Adrenal gland (tissue), 12 donors: Measurements from ENCODE around the gene TRIM62. TPM values are rescaled to one million over a fixed set of nuclear protein-coding genes. Genes with fewer than 3 reads are reported as not detected.

Source experiments
- DNase-seq, 7 donors: peaks; one replicate each; pipeline ENCODE4 v3.0.0-alpha.2; 2019 to 2020
- H3K27ac ChIP-seq, 5 donors: fragments of 200-600 bp; sonication (generic) in 4 of 5; 1 replicate in 3 of 5; 2 replicates in 2 of 5; pipeline versions ENCODE4 v1.5.1 to v1.8.0; 2016 to 2020; ENCODE audit warnings: mild to moderate bottlenecking in 1 of 5
- H3K27me3 ChIP-seq: fragments of 200-600 bp; 2 replicates; pipeline ENCODE4 v1.8.0; 2021
- H3K36me3 ChIP-seq, 2 donors: fragments of 200-600 bp; replicated peaks in 1 of 2; 1 replicate in 1 of 2; 2 replicates in 1 of 2; pipeline versions ENCODE4 v1.5.1 to v1.8.0; 2018 to 2022
- H3K4me1 ChIP-seq, 2 donors: fragments of 200-600 bp; replicated peaks in 1 of 2; 1 replicate in 1 of 2; 2 replicates in 1 of 2; pipeline versions ENCODE4 v1.5.1 to v1.8.0; 2018 to 2021
- H3K4me3 ChIP-seq, 4 donors: fragments of 200-600 bp; sonication (generic) in 3 of 4; one replicate each; pipeline ENCODE4 v1.5.1; 2016 to 2018
- H3K9me3 ChIP-seq, 3 donors: fragments of 200-600 bp; sonication (generic) in 1 of 3; replicated peaks in 1 of 3; 1 replicate in 2 of 3; 2 replicates in 1 of 3; pipeline versions ENCODE4 v1.5.1 to v1.8.0; 2016 to 2021
- POLR2A ChIP-seq, 2 donors: fragments of 450-650 bp; IDR thresholded peaks; one replicate each; pipeline ENCODE4 v1.6.1; 2017; ENCODE audit warnings: antibody characterized with exemption in 2 of 2, mild to moderate bottlenecking in 2 of 2, moderate library complexity in 1 of 2
- WGBS, 4 donors: extraction: QIAGEN DNeasy Blood & Tissue Kit in 2 of 4; methylation state at CpG; one replicate each; pipeline versions ENCODE4 v1.1.5 to v1.1.7; 2013 to 2017; 5-methylcytosine and 5-hydroxymethylcytosine counted together
- intact Hi-C, 2 donors: fragments of 100-400 bp; cut with DNase I; formaldehyde crosslinking; loops; one replicate each; pipeline versions ENCODE4 v1.14.1 to v1.15.0; 2022 to 2023
- polyA plus RNA-seq, 3 donors: library from polyadenylated mRNA; stranded (reverse); fragments of 200-250 nt in 2 of 3; fragments of 350-450 nt in 1 of 3; fragmentation: Illumina TruSeq in 1 of 3; extraction: RNeasy Lipid Tissue Mini Kit (QIAGEN cat#74804) in 1 of 3; gene quantifications; one replicate each; pipeline ENCODE4 v1.2.3, GENCODE V29; 2013 to 2014
- total RNA-seq, 9 donors: library from RNA; depleted of rRNA in 4 of 9; stranded (reverse); fragments of >200 nt in 4 of 9; fragments of 120-200 nt in 1 of 9; fragmentation: NEBNext Ultra II Directional in 1 of 9; extraction: Animal tissue kit (Norgen Biotek cat#: 25700) in 1 of 9; gene quantifications; one replicate each; pipeline versions ENCODE4 v1.1.0 to v1.2.4, GENCODE V29; 2013 to 2023
- TF ChIP-seq, protein P1 (sequence below), 6 experiments: fragments of 450-650 bp in 4 of 6; fragments of 200-600 bp in 2 of 6; sonication (generic) in 1 of 6; IDR thresholded peaks; 1 replicate in 5 of 6; 2 replicates in 1 of 6; pipeline versions ENCODE4 v1.5.1 to v1.8.0; 2016 to 2021; ENCODE audit warnings: antibody characterized with exemption in 6 of 6, mild to moderate bottlenecking in 2 of 6, moderate library complexity in 1 of 6
- donor health status: healthy with polysubstance abuse.
- donor health status: Bipolar disorder and iron deficiency.
- donor health status: DM: yes; HTN: yes; CAD: no.
- donor health status: DM: no; HTN: no; CAD: no.
- donor health status: DM: no; HTN: no; CAD: no.
- donor health status: DM: yes; HTN: yes; CAD: no.

The TRIM62 gene
- total and polyA plus RNA-seq, 12 donors, result 3.7 to 19.5 (median 10.0) TPM

DNA sequence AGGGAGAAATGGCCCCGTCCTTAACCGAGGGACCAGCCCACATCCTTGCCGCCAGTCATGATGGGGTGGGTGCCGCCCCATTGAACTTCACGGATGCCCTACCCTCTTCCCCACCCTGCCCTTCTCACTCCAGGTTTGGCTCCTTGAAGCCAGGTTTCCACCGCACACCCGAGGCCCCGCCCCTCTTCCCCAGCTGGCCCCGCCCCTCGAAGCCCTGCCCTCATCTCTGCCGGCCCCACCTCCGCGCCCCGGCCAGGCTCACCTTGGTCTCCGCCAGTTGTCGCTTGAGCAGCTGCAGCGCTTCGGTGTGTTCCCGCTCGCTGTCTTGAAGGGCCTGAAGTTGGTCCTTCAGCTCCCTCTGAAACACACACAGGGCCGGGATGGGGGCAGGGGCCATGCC, 16.6 kb downstream of the TRIM62 start:
- H3K27me3 ChIP-seq, result no peaks in the 10 kb centered on the region
- peak in 2 of 7 donors; percentile 40 to 46 for DNase-seq
- no peak for TF ChIP-seq POLR2A (IDR thresholded peaks at IDR 0.05)
- TF ChIP-seq, protein P1, sequence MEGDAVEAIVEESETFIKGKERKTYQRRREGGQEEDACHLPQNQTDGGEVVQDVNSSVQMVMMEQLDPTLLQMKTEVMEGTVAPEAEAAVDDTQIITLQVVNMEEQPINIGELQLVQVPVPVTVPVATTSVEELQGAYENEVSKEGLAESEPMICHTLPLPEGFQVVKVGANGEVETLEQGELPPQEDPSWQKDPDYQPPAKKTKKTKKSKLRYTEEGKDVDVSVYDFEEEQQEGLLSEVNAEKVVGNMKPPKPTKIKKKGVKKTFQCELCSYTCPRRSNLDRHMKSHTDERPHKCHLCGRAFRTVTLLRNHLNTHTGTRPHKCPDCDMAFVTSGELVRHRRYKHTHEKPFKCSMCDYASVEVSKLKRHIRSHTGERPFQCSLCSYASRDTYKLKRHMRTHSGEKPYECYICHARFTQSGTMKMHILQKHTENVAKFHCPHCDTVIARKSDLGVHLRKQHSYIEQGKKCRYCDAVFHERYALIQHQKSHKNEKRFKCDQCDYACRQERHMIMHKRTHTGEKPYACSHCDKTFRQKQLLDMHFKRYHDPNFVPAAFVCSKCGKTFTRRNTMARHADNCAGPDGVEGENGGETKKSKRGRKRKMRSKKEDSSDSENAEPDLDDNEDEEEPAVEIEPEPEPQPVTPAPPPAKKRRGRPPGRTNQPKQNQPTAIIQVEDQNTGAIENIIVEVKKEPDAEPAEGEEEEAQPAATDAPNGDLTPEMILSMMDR (IDR thresholded peaks at IDR 0.05), result no peak
- no peak overlapping the region for H3K4me3 ChIP-seq
- H3K27ac ChIP-seq, result no peak overlapping the region
- H3K9me3 ChIP-seq, result no peaks in the 10 kb centered on the region
- 68 to 89% (median 86%) methylated on average over 15 to 21 of the region's 21 CpGs for WGBS, 4 donors
- H3K36me3 ChIP-seq, result no peaks in the 10 kb centered on the region
- H3K4me1 ChIP-seq, result peaks cover 0 to under 1% of the 10 kb centered on the region in 2 donors
- intact Hi-C loops, result no loop called here

DNA sequence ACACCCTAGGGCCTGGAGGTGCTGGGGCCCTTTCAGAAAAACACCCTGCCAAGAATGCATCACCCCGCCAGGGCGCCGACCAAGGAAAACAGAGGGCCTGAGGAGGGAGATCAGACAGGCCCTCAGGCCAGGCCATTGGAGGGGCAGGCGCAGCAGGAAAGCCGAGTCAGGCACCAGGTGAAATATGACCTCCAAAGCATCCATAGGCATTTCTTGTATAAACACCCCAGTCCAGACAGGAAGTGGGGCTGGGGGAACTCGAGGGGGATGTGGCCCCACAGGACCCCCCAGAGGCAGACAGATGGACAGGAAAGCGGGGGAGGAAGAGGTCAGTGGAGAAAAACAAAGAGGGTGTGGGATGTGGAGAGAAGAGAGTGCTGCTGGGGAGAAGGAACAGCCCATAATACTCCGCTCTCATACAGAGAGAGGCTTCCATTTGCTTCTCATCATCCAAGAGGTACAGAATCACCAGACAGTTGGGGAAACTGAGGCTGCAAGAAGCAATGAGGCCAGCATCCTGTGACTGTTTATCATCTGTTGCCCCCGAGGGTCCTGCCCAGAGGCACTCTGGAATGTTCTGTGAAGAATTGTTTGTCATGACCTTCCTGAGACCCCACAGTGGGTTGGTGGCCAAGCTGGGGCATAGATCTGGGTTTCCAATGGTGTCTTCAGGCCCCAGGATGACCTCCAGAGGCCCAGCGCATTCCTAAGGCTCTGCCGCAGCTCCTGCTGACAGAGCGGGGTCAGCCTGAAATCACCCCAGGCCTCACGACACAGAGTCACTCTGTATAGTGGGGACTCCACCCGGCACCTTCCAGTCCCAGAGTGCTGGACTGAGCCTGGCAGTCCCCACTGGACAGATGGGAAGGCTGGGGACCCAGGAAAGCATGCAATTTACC, 18.0 kb downstream of the TRIM62 start:
- H3K9me3 ChIP-seq, result no peaks in the 10 kb centered on the region
- H3K27ac ChIP-seq, result peak overlapping the region in 3 of 5 donors; percentile 15 to 65 (median 46)
- H3K36me3 ChIP-seq, result no peaks in the 10 kb centered on the region
- intact Hi-C loops, result no loop called here
- TF ChIP-seq, protein P1 (IDR thresholded peaks at IDR 0.05), result no peak
- TF ChIP-seq POLR2A (IDR thresholded peaks at IDR 0.05), result no peak
- 72 to 77% (median 77%) methylated on average over 10 to 14 of the region's 14 CpGs for WGBS, 4 donors
- H3K27me3 ChIP-seq, result no peaks in the 10 kb centered on the region
- H3K4me3 ChIP-seq, result no peak overlapping the region
- peak in 1 of 7 donors; percentile 29 for DNase-seq
- H3K4me1 ChIP-seq, result no peaks in the 10 kb centered on the region

DNA sequence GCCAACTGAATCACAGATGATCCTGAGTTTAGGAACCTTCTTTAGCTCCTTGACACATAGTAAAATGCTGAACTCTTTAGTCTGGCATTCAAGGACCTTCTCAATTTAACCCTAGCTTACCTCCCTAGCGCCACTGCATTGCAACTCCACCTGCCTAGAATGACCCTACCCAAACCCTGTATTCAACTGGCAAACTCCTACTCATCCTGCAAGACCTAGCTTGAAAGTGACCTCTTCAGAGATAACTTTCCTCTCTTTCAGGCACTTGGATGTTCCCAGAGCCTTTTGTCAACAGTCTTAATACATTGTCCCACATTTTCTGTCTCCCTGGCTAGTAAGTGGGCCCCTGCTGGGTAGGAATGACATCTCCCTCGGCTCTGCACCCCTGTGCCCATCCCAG, 19.7 kb downstream of the TRIM62 start:
- peaks cover 0 to 12% of the 10 kb centered on the region in 2 donors for H3K36me3 ChIP-seq
- no peak for DNase-seq
- no peaks in the 10 kb centered on the region for H3K27me3 ChIP-seq
- H3K27ac ChIP-seq, result no peak overlapping the region
- H3K4me3 ChIP-seq, result no peak overlapping the region
- H3K4me1 ChIP-seq, result no peaks in the 10 kb centered on the region
- intact Hi-C loops, result no loop called here
- 94 to 100% (median 95%) methylated on average over 2 of the region's 2 CpGs for WGBS, 4 donors
- H3K9me3 ChIP-seq, result no peaks in the 10 kb centered on the region
- TF ChIP-seq, protein P1 (IDR thresholded peaks at IDR 0.05), result no peak
- no peak for TF ChIP-seq POLR2A (IDR thresholded peaks at IDR 0.05)

DNA sequence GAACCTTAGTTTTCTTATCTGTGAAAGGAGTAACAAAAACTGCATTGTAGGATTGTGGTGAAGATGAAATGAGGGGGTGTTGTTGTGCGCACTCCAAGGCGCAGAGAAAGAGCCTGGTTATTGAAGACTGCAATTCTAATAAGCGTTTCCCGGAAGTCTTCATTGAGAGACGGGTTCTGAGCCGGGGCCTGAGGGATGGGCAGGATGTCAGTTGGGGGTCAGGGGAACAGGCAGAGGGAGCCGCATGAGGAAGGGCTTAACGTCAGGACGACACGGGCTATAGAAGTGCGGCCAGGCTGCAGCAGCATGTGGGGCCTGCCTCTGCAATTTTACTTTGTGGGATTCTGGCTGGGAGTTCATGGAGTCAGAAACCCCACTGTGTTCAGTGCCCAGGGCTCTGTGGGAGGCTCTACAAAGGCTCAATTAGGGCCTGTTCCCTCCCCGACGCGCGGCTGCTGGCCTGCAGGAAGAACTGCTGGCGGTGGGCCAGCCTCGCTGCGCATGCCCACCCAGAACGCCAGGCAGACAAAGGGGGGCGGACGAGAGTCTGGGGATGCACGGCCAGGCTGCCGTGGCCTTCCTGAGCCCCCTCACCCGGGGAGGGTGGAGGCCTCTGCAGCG, 20.7 kb downstream of the TRIM62 start:
- no peaks in the 10 kb centered on the region for H3K27me3 ChIP-seq
- H3K27ac ChIP-seq, result peak overlapping the region in 2 of 5 donors; percentile 32 to 62
- 43 to 78% (median 55%) methylated on average over 14 to 25 of the region's 25 CpGs for WGBS, 4 donors
- H3K4me3 ChIP-seq, result no peak overlapping the region
- H3K36me3 ChIP-seq, result peaks cover 0 to 12% of the 10 kb centered on the region in 2 donors
- DNase-seq, result peak in 4 of 7 donors; percentile 46 to 81 (median 50)
- H3K9me3 ChIP-seq, result no peaks in the 10 kb centered on the region
- peaks cover 4 to 6% of the 10 kb centered on the region in 2 donors for H3K4me1 ChIP-seq
- intact Hi-C loops, result no loop called here
- TF ChIP-seq, protein P1 (IDR thresholded peaks at IDR 0.05), result no peak
- TF ChIP-seq POLR2A (IDR thresholded peaks at IDR 0.05), result no peak
